Right renal pelvis (tissue), 4 donors: Measurements from ENCODE around the gene AMZ1. TPM values are rescaled to one million over a fixed set of nuclear protein-coding genes. Genes with fewer than 3 reads are reported as not detected.
"Not testable (repeated sequence)": the region's sequence is repeated elsewhere in the genome, so short reads cannot be mapped to it uniquely, and the experiment has no call there.

Experiments used
- DNase-seq, 4 donors: peaks; one replicate each; pipeline ENCODE4 v3.0.0-alpha.2; 2013; ENCODE audit warnings: low read depth in 4 of 4, low spot score in 3 of 4, missing footprints in 1 of 4
- polyA plus RNA-seq, 4 donors: library from polyadenylated mRNA; unstranded; fragments of 120-200 nt; gene quantifications; one replicate each; pipeline ENCODE4 v1.2.1, GENCODE V29; 2013; ENCODE audit not compliant: insufficient read length in 4 of 4

AMZ1 gene
- polyA plus RNA-seq, 4 donors = 0.08 to 0.12 (median 0.10) TPM; not detected in 1

DNA sequence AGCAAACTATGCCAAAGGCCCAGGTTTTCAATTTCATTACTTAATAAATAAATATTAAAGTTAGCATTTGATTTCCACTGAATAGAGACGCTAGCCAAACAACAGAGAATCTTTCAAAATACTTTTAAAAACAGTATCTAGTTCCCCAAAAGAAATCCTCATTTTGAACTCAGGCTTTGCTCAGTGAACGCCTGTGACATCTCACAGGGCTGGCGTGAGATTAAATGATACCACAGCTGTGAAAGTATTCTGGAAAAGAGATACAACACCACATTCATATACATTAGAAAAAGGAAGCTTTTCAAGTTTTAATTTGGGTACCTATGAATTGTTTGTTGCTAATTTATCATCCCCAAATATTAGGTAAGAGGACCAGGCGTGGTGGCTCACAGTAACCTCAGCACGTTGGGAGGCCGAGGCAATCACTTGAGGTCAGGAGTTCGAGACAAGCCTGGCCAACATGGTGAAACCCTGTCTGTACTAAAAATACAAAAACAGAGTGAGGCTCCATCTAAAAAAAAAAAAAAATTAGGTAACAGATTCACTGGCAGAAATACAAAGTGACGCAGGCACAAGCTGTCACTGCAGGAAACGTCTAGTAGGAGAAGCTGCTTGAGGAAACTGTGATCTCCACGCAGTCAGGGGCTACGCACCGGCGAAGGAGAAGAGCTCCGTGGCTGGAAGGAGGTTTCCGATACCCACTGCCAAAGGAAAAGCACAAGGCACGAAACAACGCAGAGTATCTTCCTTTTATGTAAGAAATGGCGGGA is 50.0 kb downstream of the AMZ1 start:
- DNase-seq = no peak

DNA sequence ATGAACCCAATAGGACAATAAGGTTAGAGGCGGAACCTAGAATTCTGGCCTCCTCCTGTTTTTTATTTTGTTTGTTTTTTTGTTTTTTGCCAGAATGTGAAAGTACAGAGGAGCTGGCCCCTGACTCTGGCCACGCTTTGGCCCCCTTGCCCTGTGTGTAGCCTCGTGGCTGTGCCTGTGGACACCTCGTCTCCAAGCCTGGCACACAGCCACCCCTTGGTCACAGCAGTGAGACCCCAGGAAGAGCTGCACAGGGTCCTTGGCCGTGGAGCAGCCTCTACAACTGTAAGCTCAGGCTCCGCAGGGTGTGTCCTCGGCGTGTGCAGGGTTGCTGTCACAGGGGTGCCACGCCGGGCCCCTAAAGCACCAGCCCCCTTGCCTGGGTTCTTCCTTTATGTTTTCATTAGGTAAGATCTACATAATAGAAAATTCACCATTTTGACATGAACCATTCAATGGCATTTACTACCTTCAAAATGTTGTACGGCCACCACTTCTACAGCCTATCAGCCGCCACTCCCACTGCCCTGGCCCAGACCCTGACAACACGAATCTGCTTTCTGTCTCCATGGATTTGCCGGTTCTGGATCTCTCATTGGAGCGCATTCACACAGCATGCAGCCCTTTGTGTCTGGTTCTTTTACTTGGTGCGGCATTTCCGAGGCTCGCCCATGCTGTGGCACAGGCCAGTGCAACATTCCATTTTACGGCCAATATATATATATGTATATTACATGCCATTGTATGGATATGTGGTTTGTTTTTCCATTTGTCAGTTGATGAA is 51.0 kb downstream of the AMZ1 start:
- no peak for DNase-seq

DNA sequence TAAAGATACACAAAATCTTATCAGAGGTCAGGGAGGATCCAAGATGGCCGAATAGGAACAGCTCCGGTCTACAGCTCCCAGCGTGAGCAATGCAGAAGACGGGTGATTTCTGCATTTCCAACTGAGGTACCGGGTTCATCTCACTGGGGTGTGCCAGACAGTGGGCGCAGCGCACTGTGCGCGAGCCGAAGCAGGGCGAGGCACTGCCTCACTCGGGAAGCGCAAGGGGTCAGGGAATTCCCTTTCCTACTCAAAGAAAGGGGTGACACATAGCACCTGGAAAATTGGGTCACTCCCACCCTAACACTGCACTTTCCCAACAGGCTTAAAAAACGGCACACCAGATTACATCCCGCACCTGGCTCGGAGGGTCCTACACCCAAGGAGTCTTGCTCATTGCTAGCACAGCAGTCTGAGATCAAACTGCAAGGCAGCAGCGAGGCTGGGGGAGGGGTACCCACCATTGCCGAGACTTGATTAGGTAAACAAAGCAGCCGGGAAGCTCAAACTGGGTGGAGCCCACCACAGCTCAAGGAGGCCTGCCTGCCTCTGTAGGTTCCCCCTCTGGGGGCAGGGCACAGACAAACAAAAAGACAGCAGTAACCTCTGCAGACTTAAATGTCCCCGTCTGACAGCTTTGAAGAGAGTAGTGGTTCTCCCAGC is 55.7 kb downstream of the AMZ1 start:
- not testable (repeated sequence) for DNase-seq

DNA sequence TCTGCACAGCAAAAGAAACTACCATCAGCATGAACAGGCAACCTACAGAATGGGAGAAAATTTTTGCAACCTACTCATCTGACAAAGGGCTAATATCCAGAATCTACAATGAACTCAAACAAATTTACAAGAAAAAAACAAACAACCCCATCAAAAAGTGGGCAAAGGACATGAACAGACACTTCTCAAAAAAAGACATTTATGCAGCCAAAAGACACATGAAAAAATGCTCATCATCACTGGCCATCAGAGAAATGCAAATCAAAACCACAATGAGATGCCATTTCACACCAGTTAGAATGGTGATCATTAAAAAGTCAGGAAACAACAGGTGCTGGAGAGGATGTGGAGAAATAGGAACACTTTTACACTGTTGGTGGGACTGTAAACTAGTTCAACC is 60.7 kb downstream of the AMZ1 start:
- DNase-seq = not testable (repeated sequence)

DNA sequence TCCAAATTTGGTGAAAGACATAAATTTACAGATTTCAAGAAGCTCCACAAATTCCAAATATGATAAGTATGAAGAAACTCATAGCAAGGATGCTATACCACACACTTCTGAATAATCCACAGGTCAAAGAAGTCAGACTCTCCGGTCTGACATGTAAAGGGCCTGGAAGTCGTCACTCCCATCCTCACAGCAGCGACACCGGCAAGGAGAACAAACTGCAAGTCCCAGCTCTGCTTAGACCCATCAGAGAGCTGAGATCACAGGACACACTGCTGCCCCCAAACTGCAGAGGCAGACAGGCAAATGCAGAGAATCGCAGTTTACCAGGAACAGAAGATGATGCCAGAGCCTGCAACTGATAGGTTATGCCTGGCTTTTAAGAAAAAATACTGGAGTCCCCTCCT is 62.0 kb downstream of the AMZ1 start:
- DNase-seq = no peak

DNA sequence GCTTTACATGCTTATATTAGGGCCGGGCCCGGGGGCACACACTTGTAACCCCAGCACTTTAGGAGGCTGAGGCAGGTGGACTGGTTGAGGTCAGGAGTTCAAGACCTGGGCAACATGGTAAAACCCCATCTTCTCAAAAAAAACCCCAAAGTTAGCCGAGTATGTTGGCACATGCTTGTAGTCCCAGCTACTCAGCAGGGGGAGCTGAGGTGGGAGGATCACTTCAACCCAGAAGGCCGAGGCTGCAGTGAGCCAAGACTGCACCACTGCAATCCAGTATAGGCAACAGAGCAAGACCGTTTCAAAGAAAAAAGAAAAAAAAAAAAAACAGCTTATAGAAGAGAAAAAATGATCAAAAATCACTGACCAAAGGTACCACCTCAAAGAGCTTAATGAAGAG is 63.1 kb downstream of the AMZ1 start:
- no peak for DNase-seq

DNA sequence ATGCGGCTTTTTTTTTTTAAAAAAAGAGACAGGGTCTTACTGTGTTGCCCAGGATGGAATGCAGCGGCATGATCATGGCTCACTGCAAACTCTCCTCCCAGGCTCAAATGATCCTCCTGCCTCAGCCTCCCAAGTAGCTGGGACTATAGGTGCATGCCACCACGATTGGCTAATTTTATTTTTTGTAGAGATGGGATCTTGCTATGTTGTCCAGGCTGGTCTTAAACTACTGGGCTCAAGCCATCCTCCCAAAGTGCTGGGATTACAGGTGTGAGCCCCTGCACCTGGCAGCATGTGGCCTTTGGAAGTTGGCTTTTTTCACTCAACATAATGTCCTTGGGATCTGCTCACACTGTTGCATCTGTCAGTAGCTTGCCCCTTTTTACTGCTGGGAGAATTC is 65.1 kb downstream of the AMZ1 start:
- DNase-seq = no peak

DNA sequence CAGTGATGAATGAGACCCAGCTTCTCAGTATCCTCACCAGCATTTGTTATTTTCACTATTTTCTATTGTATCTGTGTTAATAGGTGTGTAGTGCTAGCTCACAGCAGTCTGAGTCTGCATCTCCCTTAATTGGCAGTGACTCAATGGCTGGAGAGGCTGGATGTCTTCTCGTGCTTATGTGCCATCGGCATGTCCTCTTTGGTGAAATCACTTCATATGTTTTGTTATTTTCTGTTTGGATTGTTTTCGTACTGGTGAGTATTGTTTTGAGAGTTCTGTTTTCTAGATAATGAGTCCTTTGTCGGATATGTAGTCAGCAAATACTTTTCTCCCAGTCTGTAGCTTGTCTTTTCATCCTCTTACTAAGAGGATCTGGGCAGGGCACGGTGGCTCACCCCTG is 66.1 kb downstream of the AMZ1 start:
- no peak for DNase-seq

DNA sequence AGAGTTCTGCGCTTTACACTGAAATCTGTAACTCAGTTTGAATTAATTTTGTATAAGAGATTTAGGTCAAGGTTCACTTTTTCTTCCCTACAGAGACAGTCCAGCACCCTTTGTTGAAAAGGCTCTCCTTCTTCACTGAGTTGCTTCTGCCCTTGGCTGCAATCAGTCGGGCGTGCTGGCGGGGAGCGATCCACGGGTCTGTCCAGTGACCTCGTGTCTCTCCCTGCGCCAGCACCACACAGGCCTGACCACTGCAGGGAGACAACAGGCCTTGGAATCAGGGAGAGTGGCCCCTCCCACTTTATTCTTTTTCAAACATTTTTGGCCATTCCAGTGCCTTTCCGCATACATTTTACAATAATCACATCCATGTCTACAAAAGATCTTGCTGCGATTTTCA is 66.9 kb downstream of the AMZ1 start:
- no peak for DNase-seq

DNA sequence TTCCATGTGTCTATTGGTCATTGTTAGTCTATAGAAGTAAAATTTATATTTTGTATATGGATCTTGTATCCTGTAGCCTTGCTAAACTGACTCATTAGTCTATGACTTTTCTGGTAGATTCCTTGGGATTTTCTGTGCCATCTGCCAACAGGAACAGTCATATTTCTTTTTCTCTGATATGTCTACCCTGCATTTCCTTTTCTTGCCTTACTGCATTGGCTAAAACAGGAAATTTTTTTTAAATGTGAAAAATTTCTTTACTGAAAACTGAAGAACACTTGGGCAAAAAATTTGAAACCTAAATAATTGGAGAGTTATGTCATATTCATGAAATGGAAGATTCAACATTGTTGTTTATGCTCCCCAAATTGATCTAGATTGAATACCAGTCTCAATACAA is 67.5 kb downstream of the AMZ1 start:
- no peak for DNase-seq

DNA sequence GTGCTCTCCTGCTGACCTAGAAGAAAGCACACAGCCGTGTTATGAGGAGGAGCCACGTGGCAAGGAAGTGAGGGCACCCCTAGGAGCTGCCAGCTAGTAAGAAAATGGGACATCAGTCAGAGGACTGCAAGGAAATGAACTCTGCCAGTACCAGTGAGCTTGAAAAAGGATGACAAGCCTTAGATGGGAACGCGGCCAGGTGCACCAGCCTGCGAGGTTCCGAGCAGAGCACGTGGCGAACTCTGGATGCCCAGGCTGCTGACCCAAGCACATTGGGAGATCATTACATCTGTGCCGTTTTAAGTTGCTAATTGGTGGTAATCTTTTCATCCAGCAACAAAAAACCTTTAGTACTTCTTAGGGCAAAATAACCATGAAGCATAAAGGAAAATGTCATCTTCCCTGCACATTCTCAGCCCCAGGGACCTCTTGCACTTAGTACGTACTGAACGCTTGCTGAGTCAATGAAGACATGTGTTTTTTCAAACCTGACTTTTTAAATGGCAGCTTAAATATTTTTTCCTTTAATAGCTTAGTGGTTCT is 69.4 kb downstream of the AMZ1 start:
- no peak for DNase-seq

DNA sequence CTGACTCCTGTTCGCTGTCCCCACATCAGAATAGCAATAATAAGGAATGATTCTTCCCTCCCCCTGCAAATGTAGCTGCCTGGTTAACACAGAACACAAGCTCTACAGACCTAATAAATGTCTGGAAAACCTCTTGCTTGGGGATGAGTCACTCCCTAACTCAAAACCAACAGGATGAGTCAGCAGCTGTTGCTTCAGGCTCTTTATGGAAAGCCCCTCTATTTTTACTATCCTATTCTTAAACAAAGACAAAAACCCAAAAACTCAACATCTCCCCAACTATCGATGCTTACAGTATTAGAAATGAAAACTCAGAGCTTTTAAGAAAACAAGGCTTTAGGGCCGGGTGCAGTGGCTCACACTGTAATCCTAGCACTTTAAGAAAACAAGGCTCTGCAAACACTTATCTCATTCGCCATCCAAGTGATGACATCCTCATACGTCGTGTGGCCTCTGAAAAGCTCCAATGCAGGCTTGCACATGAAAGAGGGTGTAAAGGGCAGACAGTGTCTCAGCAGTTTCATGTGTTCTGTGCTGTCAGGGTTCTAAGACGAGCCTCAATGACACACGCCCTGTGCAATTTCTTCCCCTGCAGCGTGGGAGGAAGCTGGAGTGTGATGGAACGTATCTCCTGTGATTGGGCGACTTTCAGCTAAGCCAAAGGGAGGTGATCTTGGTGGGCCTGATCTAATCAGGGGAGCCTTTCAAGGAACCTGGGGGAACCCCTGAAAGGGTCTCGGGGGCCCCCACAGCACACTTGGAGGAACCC is 70.1 kb downstream of the AMZ1 start:
- DNase-seq = no peak

DNA sequence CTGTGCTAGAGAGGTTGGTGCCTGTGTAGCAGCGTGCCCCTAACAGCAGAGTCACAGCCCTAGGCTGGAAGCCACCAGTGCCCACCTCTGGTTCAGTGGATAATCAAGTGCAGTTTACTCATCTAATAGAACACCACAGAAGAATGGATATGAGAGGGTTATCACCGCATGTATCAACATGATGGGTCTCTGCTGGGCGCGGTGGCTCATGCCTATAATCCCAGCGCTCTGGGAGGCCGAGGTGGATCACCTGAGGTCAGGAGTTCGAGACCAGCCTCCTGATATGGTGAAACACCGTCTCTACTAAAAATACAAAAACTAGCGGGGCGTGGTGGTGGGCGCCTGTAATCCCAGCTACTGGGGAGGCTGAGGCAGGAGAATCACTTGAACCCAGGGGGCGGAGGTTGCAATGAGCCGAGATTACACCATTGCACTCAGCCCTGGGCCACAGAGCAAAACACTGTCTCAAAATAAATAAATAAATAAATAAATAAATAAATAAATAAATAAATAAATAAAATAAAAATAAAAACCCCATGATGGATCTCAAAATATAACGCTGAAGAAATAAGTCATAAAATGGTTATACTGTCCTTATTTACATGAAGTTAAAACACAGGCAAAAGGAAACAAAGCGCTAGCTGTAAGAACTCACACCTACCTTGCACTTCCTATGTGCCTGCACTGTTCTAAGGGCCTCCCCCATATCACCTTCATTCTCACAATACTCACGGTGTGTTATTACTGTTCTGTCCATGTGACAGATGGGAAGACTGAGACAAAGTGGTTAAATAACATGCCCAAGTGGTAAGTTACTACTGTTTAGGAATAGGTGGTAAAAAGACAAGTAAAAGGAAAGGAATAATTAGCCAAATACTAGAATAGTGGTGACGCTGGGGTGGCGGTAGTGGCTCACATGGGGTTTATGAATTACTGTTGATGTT is 70.9 kb downstream of the AMZ1 start:
- no peak for DNase-seq

DNA sequence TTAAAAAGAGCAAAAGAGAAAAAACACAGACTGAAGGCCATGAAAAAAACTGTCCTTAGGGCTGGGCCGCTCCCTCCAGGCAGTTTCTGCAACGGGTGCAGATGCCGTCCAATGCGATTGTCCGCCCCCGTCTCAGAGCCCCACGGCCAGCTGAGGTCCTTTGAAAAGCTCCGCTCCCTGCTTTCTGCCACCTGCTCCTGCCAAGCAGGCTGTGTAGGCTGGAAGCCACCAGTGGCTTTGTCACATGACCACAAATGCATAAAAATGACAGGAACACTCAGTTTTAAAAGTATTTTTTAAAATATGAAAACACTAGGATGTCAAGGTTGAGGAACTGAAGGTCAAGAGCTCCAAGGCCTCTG is 71.7 kb downstream of the AMZ1 start:
- DNase-seq = no peak

DNA sequence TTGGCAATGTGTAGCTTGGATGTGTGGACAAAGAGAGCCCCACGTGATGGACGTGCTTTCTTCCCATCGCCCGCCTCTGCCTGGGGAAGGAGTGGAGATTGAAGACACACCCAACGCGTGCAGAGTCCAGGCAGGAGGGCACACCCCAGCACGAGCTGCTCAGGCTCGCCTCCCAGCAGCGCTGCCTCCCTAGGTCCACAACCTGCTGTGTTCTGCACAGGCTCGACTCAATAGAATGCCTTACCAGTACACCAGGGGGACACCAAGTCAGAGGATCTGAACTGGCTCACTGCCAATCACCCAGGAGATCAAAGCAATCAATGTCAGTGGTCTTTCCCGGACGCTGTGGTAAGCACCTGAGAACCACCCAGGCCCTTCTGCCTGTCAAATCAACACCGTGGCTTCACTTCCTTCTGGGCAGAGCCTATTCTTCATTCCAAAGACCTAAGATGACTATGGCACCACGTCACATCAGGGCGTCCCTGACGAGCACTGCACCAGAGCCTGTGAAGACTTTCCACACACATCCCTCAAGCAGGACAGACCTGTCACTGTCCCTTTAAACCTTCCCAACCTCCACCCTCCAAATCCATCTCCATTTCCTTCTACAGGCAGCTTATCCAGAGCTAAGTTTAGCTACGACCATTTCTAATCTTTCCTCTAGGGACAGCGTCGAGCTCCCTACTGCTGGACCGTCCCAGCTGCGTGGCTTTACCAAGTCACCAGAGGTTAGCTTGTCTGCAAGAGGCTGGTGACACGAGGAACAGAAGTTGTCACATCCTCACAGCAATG is 72.3 kb downstream of the AMZ1 start:
- DNase-seq = no peak

DNA sequence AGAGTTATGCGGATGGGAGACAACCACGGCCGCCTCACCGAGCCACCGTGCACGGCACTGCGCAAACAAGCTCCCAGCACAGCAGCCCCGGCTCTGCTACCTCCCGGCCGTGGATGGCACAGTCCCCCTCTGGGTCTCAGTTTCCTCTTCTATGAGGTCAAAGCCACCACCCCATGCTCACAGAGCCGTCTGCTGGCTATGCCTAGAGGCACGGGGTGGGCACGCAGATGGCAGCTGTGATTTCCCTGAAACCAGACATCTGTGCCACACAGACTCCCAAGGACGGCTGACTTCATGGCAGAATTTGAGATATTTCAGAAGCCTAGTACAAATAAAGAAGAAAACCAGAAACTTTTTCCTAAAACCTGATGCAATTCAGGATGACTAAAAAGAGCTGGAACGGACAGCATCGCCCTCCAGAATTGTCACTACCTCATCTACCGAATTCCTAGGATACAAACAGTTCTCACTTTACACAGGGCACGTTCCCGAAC is 73.2 kb downstream of the AMZ1 start:
- DNase-seq = no peak

DNA sequence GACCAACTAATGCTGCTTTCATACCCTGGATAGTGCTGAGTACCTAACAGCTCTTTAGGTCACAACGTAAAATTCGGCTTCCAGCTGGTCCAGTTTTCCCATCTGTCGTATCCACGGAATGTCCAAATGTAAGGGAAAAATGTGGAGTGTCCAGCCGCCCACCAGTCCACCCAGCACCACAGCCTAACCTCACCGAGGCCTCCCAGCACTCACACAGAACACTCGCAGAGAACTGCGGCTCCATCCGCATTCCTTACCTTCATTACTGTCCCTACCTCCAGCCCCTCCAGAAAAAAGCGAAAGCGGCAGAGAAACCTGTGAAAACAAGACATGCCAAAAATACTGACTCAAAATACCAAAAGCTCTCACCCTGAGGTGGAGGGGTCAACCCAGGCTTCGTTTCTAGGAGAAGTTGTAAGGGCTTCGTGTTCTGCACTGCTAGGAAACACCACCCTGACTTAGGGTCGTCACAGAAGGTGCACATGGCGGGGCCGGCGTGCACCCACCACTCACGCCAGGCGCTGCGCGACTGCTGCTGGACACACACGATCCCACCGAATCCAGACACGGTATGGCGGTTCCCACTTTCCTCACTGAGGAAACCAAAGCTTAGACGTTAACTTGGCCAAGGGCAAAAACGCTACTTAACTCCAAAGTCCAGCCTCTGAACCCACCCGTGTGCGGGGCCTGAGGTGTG is 73.9 kb downstream of the AMZ1 start:
- DNase-seq = no peak

DNA sequence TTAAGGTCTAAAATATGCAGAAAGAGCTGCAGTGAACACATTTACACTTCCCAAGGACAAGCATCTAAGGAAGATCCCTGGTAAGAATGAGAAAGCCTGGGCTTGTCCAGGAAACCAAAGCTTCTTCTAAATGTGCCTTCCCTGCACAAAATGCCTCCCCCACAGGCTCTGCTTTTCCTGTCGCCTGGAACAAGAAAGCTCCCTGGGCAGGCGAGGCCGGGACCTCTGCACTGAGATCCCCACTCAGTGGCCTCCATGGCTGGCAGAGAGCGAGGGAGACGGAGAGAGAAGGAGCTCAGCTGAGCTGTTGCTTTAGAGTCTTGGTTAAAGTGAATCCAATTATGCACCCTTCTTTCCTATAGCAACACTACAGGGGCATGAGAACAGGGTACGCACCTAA is 75.6 kb downstream of the AMZ1 start:
- no peak for DNase-seq
